ENCODE data around the gene COX14. TPM values are rescaled to one million over a fixed set of nuclear protein-coding genes. Genes with fewer than 3 reads are reported as not detected.

COX14 gene
- total RNA-seq, 1 donor from 2014 or later: 49.7 TPM

DNA sequence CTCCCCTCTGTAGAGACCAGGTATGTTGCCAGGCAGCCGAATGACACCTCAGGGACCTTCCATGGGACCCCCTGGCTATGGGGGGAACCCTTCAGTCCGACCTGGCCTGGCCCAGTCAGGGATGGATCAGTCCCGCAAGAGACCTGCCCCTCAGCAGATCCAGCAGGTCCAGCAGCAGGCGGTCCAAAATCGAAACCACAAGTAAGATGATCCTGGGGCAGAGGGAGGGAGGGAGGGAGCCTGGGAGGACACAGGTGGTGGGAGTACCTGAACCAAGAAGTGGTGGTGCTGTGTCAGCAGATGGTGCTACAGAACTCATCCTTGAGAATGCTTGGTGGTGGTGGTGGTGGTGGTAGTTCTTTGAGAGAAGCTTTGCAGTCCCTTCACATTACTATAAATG, 25.9 kb upstream of the COX14 start:
- Mint-ChIP-seq H3K36me3 (ENCODE audit: low read depth, unreplicated experiment) (peaks cover 11% of the 10 kb centered on the region), H3K4me3 (ENCODE audit: unreplicated experiment) (peak overlapping the region; percentile 91), H3K27me3 (ENCODE audit: low read depth, unreplicated experiment) (peaks cover 4% of the 10 kb centered on the region), H3K27ac (ENCODE audit: unreplicated experiment) (peak overlapping the region; percentile 66), H3K9me3 (ENCODE audit: unreplicated experiment) (no peaks in the 10 kb centered on the region), H3K4me1 (ENCODE audit: low read depth, unreplicated experiment) (peaks cover 29% of the 10 kb centered on the region)
- H3K4me3 ChIP-seq (ENCODE audit: insufficient read depth, low read depth, low read length): peak overlapping the region; percentile 83
- FAIRE-seq (no peak), DNase-seq (ENCODE audit: low read depth) (no peak)
- H3K4me1 ChIP-seq (ENCODE audit: insufficient read depth, low read length): peaks cover 38% of the 10 kb centered on the region
- peaks cover 37% of the 10 kb centered on the region for H3K36me3 ChIP-seq (ENCODE audit: insufficient read depth, low read length)
- no peak overlapping the region for H2AFZ ChIP-seq (ENCODE audit: low read depth, low read length)
- peak overlapping the region; percentile 89 for H3K9ac ChIP-seq (ENCODE audit: low read length)
- H4K20me1 ChIP-seq (ENCODE audit: insufficient read depth, low read length): peaks cover 32% of the 10 kb centered on the region
- H3K4me2 ChIP-seq (ENCODE audit: low read length): peak overlapping the region; percentile 97
- peaks cover 27% of the 10 kb centered on the region for H3K79me2 ChIP-seq (ENCODE audit: insufficient read depth, low read length)
- H3K9me3 ChIP-seq (ENCODE audit: insufficient read depth, low read depth, low read length): no peaks in the 10 kb centered on the region
- no peaks in the 10 kb centered on the region for H3K27me3 ChIP-seq (ENCODE audit: insufficient read depth, low read length)
- TF ChIP-seq EZH2 (IDR thresholded peaks at IDR 0.05; ENCODE audit: insufficient read depth, low read length) (no peak), CTCF (IDR thresholded peaks at IDR 0.05; ENCODE audit: insufficient read depth, low read depth, low read length) (no peak)
- no peak overlapping the region for H3K27ac ChIP-seq (ENCODE audit: low read depth, low read length)

GRCh38 chr12:50087151-50087550, 24.9 kb upstream of the COX14 start:
- Histone ChIP-seq H2AFZ (ENCODE audit: low read depth, low read length) (no peak overlapping the region), H3K4me1 (ENCODE audit: insufficient read depth, low read length) (peaks cover 38% of the 10 kb centered on the region), H3K9me3 (ENCODE audit: insufficient read depth, low read depth, low read length) (no peaks in the 10 kb centered on the region), H3K4me2 (ENCODE audit: low read length) (peak overlapping the region; percentile 97), H3K36me3 (ENCODE audit: insufficient read depth, low read length) (peaks cover 37% of the 10 kb centered on the region), H4K20me1 (ENCODE audit: insufficient read depth, low read length) (peaks cover 32% of the 10 kb centered on the region), H3K9ac (ENCODE audit: low read length) (peak overlapping the region; percentile 38), H3K27ac (ENCODE audit: low read depth, low read length) (peak overlapping the region; percentile 48), H3K79me2 (ENCODE audit: insufficient read depth, low read length) (peaks cover 27% of the 10 kb centered on the region), H3K4me3 (ENCODE audit: insufficient read depth, low read depth, low read length) (no peak overlapping the region), H3K27me3 (ENCODE audit: insufficient read depth, low read length) (no peaks in the 10 kb centered on the region)
- no peak for FAIRE-seq
- H3K4me1 Mint-ChIP-seq (ENCODE audit: low read depth, unreplicated experiment): peaks cover 29% of the 10 kb centered on the region
- no peaks in the 10 kb centered on the region for H3K27me3 Mint-ChIP-seq (ENCODE audit: low read depth, unreplicated experiment)
- no peak for TF ChIP-seq CTCF (IDR thresholded peaks at IDR 0.05; ENCODE audit: insufficient read depth, low read depth, low read length)
- no peak for TF ChIP-seq EZH2 (IDR thresholded peaks at IDR 0.05; ENCODE audit: insufficient read depth, low read length)
- H3K4me3 Mint-ChIP-seq (ENCODE audit: unreplicated experiment): no peak overlapping the region
- H3K36me3 Mint-ChIP-seq (ENCODE audit: low read depth, unreplicated experiment): peaks cover 16% of the 10 kb centered on the region
- peak overlapping the region; percentile 66 for H3K27ac Mint-ChIP-seq (ENCODE audit: unreplicated experiment)
- no peak for DNase-seq (ENCODE audit: low read depth)
- H3K9me3 Mint-ChIP-seq (ENCODE audit: unreplicated experiment): no peaks in the 10 kb centered on the region

GRCh38 chr12:50087995-50088394, 24.0 kb upstream of the COX14 start:
- no peaks in the 10 kb centered on the region for H3K27me3 ChIP-seq (ENCODE audit: insufficient read depth, low read length)
- H4K20me1 ChIP-seq (ENCODE audit: insufficient read depth, low read length): peaks cover 32% of the 10 kb centered on the region
- no peak for TF ChIP-seq CTCF (IDR thresholded peaks at IDR 0.05; ENCODE audit: insufficient read depth, low read depth, low read length)
- no peak for TF ChIP-seq EZH2 (IDR thresholded peaks at IDR 0.05; ENCODE audit: insufficient read depth, low read length)
- no peak for FAIRE-seq
- peak overlapping the region; percentile 97 for H3K4me2 ChIP-seq (ENCODE audit: low read length)
- peak overlapping the region; percentile 55 for H3K4me3 Mint-ChIP-seq (ENCODE audit: unreplicated experiment)
- peaks cover 26% of the 10 kb centered on the region for H3K4me1 Mint-ChIP-seq (ENCODE audit: low read depth, unreplicated experiment)
- peak; percentile 31 for DNase-seq (ENCODE audit: low read depth)
- H3K4me1 ChIP-seq (ENCODE audit: insufficient read depth, low read length): peaks cover 38% of the 10 kb centered on the region
- H3K9me3 ChIP-seq (ENCODE audit: insufficient read depth, low read depth, low read length): no peaks in the 10 kb centered on the region
- peaks cover 27% of the 10 kb centered on the region for H3K79me2 ChIP-seq (ENCODE audit: insufficient read depth, low read length)
- H3K9me3 Mint-ChIP-seq (ENCODE audit: unreplicated experiment): no peaks in the 10 kb centered on the region
- H3K36me3 Mint-ChIP-seq (ENCODE audit: low read depth, unreplicated experiment): peaks cover 16% of the 10 kb centered on the region
- H3K27ac ChIP-seq (ENCODE audit: low read depth, low read length): peak overlapping the region; percentile 48
- no peaks in the 10 kb centered on the region for H3K27me3 Mint-ChIP-seq (ENCODE audit: low read depth, unreplicated experiment)
- H3K4me3 ChIP-seq (ENCODE audit: insufficient read depth, low read depth, low read length): no peak overlapping the region
- H3K9ac ChIP-seq (ENCODE audit: low read length): peak overlapping the region; percentile 38
- H3K36me3 ChIP-seq (ENCODE audit: insufficient read depth, low read length): peaks cover 41% of the 10 kb centered on the region
- H3K27ac Mint-ChIP-seq (ENCODE audit: unreplicated experiment): peak overlapping the region; percentile 43
- no peak overlapping the region for H2AFZ ChIP-seq (ENCODE audit: low read depth, low read length)
